Measurements from ENCODE around the gene RHOV. TPM values are rescaled to one million over a fixed set of nuclear protein-coding genes. Genes with fewer than 3 reads are reported as not detected.

Gene RHOV
- total RNA-seq, 2 experiments from 2014 or later, result 0.22 TPM; not detected in 1

- no peaks in the 10 kb centered on the region for H3K36me3 Mint-ChIP-seq (ENCODE audit: low read depth)
Measured at GRCh38 chr15:40832903-40833302, 41.1 kb downstream of the RHOV start.

DNA sequence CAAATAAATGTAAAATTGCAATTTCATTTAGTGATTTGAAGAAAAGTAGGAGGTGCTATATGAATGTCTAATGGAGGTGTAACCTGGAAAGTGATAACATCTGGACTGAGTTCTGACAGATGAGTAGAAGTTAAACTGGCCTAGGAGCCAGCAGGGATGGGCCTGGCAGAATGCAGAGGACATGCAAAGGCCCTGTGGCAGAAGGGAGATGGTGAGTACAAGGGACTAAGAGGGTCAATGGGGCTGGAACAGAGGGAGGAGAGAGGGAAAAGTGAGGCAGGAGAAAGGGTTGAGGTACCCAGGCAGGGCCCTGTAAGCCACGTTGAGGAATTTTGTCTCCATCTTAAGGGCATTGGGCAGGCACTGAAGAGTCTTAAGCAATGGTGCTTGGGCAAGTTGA lies 42.2 kb downstream of the RHOV start:
- H3K9me3 Mint-ChIP-seq, result no peaks in the 10 kb centered on the region
- H3K4me3 Mint-ChIP-seq, result no peak overlapping the region

More at GRCh38 chr15:40832903-40833302, 41.1 kb downstream of the RHOV start:
- H3K27ac Mint-ChIP-seq, result no peak overlapping the region
- intact Hi-C loops (cut with micrococcal nuclease), result no loop called here
- no peak for DNase-seq
- CTCF ChIA-PET, result interaction anchor here (1.8 kb wide), 1 partner anchor 27 kb away, joined by 4 read pairs; no protein-coding TSS in a partner anchor
- H3K27me3 Mint-ChIP-seq (ENCODE audit: low read depth), result no peaks in the 10 kb centered on the region
- H3K9me3 Mint-ChIP-seq, result no peaks in the 10 kb centered on the region
- no peaks in the 10 kb centered on the region for H3K4me1 Mint-ChIP-seq (ENCODE audit: low read depth)
- no peak overlapping the region for H3K4me3 Mint-ChIP-seq

DNA sequence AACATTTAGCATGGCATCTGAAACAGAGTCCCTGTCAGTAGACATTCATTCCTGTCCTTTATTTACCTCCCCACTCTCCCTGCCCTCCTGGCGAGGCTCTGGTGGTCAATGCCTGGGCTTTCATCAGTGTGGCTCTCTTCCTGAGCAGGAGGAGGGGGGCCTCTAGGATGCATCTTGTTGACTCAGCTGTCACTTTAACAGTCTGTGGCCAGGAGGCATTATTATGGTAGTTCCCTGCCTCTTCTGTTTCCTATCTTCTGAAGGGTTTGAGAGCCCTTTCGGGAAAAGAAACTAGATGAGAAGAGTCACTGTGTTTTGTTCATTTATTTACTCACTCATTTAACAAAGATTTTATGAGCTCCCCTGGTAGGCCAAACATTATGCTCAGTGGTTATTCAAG lies 43.1 kb downstream of the RHOV start:
- intact Hi-C loops (cut with micrococcal nuclease), result no loop called here
- Mint-ChIP-seq H3K9me3 (no peaks in the 10 kb centered on the region), H3K4me3 (no peak overlapping the region), H3K27me3 (ENCODE audit: low read depth) (no peaks in the 10 kb centered on the region), H3K27ac (no peak overlapping the region), H3K36me3 (ENCODE audit: low read depth) (no peaks in the 10 kb centered on the region), H3K4me1 (ENCODE audit: low read depth) (no peaks in the 10 kb centered on the region)
- CTCF ChIA-PET, result interaction anchor here (0.9 to 1.5 kb wide), 3 partner anchors 27 to 101 kb away, joined by 3 read pairs; partner anchors contain the start of gene VPS18
- DNase-seq, result no peak

More for the DNA sequence above, 42.2 kb downstream of the RHOV start:
- Mint-ChIP-seq H3K27me3 (ENCODE audit: low read depth) (no peaks in the 10 kb centered on the region), H3K4me1 (ENCODE audit: low read depth) (no peaks in the 10 kb centered on the region), H3K27ac (no peak overlapping the region), H3K36me3 (ENCODE audit: low read depth) (no peaks in the 10 kb centered on the region)
- CTCF ChIA-PET, result no interaction called here
- intact Hi-C loops (cut with micrococcal nuclease), result no loop called here
- no peak for DNase-seq

- no peaks in the 10 kb centered on the region for H3K4me1 Mint-ChIP-seq (ENCODE audit: low read depth)
- CTCF ChIA-PET, result interaction anchor here (0.9 to 2.0 kb wide), 2 partner anchors 28 to 65 kb away, joined by 4 to 5 read pairs; partner anchors contain the start of gene VPS18
- no peak overlapping the region for H3K4me3 Mint-ChIP-seq
- peaks cover 2% of the 10 kb centered on the region for H3K27me3 Mint-ChIP-seq (ENCODE audit: low read depth)
- DNase-seq, result no peak
- intact Hi-C loops (cut with micrococcal nuclease), result no loop called here
- H3K36me3 Mint-ChIP-seq (ENCODE audit: low read depth), result no peaks in the 10 kb centered on the region
- H3K27ac Mint-ChIP-seq, result no peak overlapping the region
- H3K9me3 Mint-ChIP-seq, result no peaks in the 10 kb centered on the region
Measured at GRCh38 chr15:40829115-40829514, 44.9 kb downstream of the RHOV start.

DNA sequence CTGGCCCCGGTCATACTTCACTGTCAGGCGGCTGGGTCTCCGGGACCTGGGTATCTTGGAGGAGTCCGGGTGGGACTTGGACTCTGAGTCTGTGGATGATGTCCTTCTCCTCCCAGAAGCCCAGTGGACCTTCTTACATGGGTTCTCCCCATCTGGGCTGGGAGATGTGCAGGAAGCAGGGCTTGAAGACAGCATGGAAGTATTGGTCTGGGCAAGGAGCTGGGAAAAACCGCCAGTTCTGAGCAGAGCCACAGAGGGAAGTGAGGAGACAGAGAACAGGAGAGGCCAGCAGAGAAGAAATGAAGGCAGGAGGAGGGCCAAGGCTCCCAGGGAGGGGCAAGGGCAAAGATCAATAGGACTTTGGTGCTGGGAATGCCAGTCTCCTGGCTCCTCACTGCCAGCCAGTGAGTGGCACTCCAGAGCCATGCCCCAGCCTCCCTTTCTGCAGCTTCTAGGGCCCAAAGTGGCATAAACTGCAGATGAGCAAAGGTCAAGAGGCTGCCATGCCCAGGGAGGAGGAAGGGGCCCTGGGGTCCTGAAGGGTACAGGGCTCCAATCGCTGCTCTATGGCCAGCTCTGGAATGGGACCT lies 45.5 kb downstream of the RHOV start, which contains the start of gene PPP1R14D:
TSS of gene PPP1R14D (minus strand) at position 262 of the 590 bp plus-strand sequence. CDS start at position 195, 67 bp downstream.
- Mint-ChIP-seq H3K27ac (no peak within 1 kb of the TSS), H3K36me3 (ENCODE audit: low read depth) (no peaks in the 10 kb centered on the region), H3K27me3 (ENCODE audit: low read depth) (peaks cover 2% of the 10 kb centered on the region), H3K4me1 (ENCODE audit: low read depth) (no peaks in the 10 kb centered on the region), H3K9me3 (no peaks in the 10 kb centered on the region), H3K4me3 (no peak within 1 kb of the TSS)
- intact Hi-C loops (cut with micrococcal nuclease), result no loop called here
- no peak for DNase-seq
- CTCF ChIA-PET, result interaction anchor here (0.9 to 2.0 kb wide), 2 partner anchors 29 to 65 kb away, joined by 4 to 5 read pairs; partner anchors contain the start of gene VPS18

GRCh38 chr15:40826423-40827075 lies 47.5 kb downstream of the RHOV start:
- intact Hi-C loops (cut with micrococcal nuclease), result no loop called here
- Mint-ChIP-seq H3K9me3 (no peaks in the 10 kb centered on the region), H3K4me1 (ENCODE audit: low read depth) (no peaks in the 10 kb centered on the region), H3K27me3 (ENCODE audit: low read depth) (peaks cover 2% of the 10 kb centered on the region), H3K4me3 (no peak overlapping the region), H3K36me3 (ENCODE audit: low read depth) (no peaks in the 10 kb centered on the region), H3K27ac (no peak overlapping the region)
- CTCF ChIA-PET, result interaction anchor here (0.9 kb wide), 1 partner anchor 32 kb away, joined by 3 read pairs; no protein-coding TSS in a partner anchor
- no peak for DNase-seq

- Mint-ChIP-seq H3K9me3 (no peaks in the 10 kb centered on the region), H3K27me3 (ENCODE audit: low read depth) (peaks cover 2% of the 10 kb centered on the region), H3K4me3 (no peak overlapping the region), H3K4me1 (ENCODE audit: low read depth) (no peaks in the 10 kb centered on the region), H3K36me3 (ENCODE audit: low read depth) (no peaks in the 10 kb centered on the region), H3K27ac (no peak overlapping the region)
- DNase-seq, result no peak
- intact Hi-C loops (cut with micrococcal nuclease), result no loop called here
- CTCF ChIA-PET, result interaction anchor here (0.6 to 0.9 kb wide), 2 partner anchors 33 to 128 kb away, joined by 3 read pairs; no protein-coding TSS in a partner anchor
Measured at GRCh38 chr15:40825661-40826422, 48.2 kb downstream of the RHOV start.

DNA sequence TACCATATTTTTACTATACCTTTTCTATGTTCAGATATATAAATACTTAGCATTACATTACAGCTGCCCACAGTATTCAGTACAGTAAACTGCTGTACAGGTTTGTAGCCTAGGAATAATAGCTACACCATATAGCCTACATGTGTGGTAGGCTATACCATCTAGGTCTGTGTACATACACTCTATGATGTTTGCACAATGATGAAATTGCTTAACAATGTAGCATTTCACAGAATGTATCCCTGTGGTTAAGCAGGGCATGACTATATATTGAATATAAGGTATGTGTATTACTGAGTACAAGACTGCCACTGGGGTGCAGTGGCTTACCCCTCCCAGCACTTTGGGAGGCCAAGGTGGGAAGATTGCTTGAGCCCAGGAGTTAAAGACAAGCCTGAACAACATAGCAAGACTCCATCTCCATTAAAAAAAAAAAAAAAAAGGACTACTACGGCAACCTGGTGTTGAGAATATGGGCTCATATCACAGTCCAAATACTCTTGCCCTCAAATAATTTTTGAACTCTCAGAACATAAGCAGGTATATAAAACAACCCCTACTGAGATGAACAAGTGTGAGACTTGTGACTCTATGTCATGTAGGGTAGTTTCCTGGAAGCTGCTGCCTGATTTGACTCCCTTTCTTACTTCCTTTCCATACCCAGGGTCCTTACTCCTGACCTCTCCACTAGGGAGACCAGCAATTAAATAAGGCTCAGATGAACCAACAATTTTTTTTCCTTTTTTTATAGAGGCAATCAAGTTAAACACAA lies 50.3 kb downstream of the RHOV start:
- Mint-ChIP-seq H3K4me3 (no peak overlapping the region), H3K4me1 (ENCODE audit: low read depth) (no peaks in the 10 kb centered on the region), H3K9me3 (no peaks in the 10 kb centered on the region), H3K27me3 (ENCODE audit: low read depth) (peaks cover 2% of the 10 kb centered on the region), H3K27ac (no peak overlapping the region), H3K36me3 (ENCODE audit: low read depth) (no peaks in the 10 kb centered on the region)
- CTCF ChIA-PET, result interaction anchor here (0.6 to 1.0 kb wide), 4 partner anchors 34 to 146 kb away, joined by 3 to 4 read pairs (median 3); partner anchors contain the start of gene RAD51
- DNase-seq, result no peak
- intact Hi-C loops (cut with micrococcal nuclease), result no loop called here

Other genes with a start within 250 kb of the RHOV start
- gene RAD51, start 179.1 kb downstream of the RHOV start, total RNA-seq, result 10 to 100 TPM; 65.8 to 68.8 TPM
- gene RMDN3, start 119.0 kb downstream of the RHOV start, total RNA-seq, result 10 to 100 TPM; 17.8 to 19.2 TPM
- 10 to 100 TPM; 28.1 to 32.7 TPM for gene GCHFR, start 110.2 kb downstream of the RHOV start, total RNA-seq
- gene C15orf62, start 104.3 kb downstream of the RHOV start, total RNA-seq, result under 1 TPM; 0.10 to 0.33 TPM
- 10 to 100 TPM; 15.4 to 17.0 TPM for gene ZFYVE19, start 67.1 kb downstream of the RHOV start, total RNA-seq
- 10 to 100 TPM; 25.9 to 28.1 TPM for gene DNAJC17, start 66.8 kb downstream of the RHOV start, total RNA-seq
- not detected for gene PPP1R14D, start 45.5 kb downstream of the RHOV start, total RNA-seq
- 1 to 10 TPM; 4.5 to 4.7 TPM for gene SPINT1, start 30.2 kb downstream of the RHOV start, total RNA-seq
- gene VPS18, start 20.2 kb upstream of the RHOV start, total RNA-seq, result 1 to 10 TPM; 3.3 to 3.4 TPM
- under 1 TPM in 1 of 2 experiments, not detected in 1; 0.14 TPM for gene DLL4, start 55.1 kb upstream of the RHOV start, total RNA-seq
- 10 to 100 TPM; 19.8 to 20.2 TPM for gene CHAC1, start 79.2 kb upstream of the RHOV start, total RNA-seq
- gene INO80, start 242.0 kb upstream of the RHOV start, total RNA-seq, result 10 to 100 TPM; 14.0 to 16.8 TPM

Data from activated naive CD4-positive, alpha-beta T cell treated with anti-CD3 and anti-CD28 coated beads for 36 hours (primary cell).